Measurements from ENCODE around the gene CACNA1C. TPM values are rescaled to one million over a fixed set of nuclear protein-coding genes. Genes with fewer than 3 reads are reported as not detected.

The CACNA1C gene
- total RNA-seq, 1 donor from 2014 or later, result 1.6 TPM

- TF ChIP-seq, protein P1, sequence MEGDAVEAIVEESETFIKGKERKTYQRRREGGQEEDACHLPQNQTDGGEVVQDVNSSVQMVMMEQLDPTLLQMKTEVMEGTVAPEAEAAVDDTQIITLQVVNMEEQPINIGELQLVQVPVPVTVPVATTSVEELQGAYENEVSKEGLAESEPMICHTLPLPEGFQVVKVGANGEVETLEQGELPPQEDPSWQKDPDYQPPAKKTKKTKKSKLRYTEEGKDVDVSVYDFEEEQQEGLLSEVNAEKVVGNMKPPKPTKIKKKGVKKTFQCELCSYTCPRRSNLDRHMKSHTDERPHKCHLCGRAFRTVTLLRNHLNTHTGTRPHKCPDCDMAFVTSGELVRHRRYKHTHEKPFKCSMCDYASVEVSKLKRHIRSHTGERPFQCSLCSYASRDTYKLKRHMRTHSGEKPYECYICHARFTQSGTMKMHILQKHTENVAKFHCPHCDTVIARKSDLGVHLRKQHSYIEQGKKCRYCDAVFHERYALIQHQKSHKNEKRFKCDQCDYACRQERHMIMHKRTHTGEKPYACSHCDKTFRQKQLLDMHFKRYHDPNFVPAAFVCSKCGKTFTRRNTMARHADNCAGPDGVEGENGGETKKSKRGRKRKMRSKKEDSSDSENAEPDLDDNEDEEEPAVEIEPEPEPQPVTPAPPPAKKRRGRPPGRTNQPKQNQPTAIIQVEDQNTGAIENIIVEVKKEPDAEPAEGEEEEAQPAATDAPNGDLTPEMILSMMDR (conservative IDR thresholded peaks at IDR 0.05), result no peak
- Mint-ChIP-seq H3K4me1 (no peaks in the 10 kb centered on the region), H3K4me3 (no peak overlapping the region), H3K27me3 (ENCODE audit: low read depth) (no peaks in the 10 kb centered on the region), H3K36me3 (ENCODE audit: low read depth) (peaks cover 6% of the 10 kb centered on the region), H3K27ac (ENCODE audit: unreplicated experiment) (no peak overlapping the region), H3K9me3 (peaks cover 5% of the 10 kb centered on the region)
- no peak for DNase-seq (ENCODE audit: low read depth, low spot score)
Observed at GRCh38 chr12:2259369-2259768, 206.6 kb downstream of the CACNA1C start.

DNA sequence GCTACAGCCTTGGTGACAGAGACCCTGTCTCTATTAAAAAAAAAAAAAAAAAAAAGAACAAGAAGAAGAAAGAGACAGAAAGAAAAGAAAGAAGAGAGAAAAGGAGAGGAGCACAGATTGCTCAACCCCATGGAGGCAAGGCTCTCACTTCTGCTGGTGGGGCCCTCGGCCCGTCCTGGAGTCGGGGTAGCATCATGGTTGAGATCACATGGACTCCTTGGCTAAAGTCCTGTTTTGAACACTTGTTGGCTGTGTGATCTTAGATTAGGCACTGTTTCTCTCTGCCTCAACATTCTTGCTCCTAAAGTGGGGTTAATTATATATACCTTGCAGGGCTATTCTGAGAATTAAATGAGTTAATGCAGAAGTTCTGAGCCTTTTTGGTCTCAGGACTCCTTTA is 207.7 kb downstream of the CACNA1C start:
- Mint-ChIP-seq H3K27ac (ENCODE audit: unreplicated experiment) (no peak overlapping the region), H3K9me3 (peaks cover 5% of the 10 kb centered on the region), H3K4me1 (no peaks in the 10 kb centered on the region), H3K4me3 (no peak overlapping the region), H3K27me3 (ENCODE audit: low read depth) (no peaks in the 10 kb centered on the region), H3K36me3 (ENCODE audit: low read depth) (peaks cover 6% of the 10 kb centered on the region)
- no peak for DNase-seq (ENCODE audit: low read depth, low spot score)
- TF ChIP-seq, protein P1 (conservative IDR thresholded peaks at IDR 0.05), result no peak

DNA sequence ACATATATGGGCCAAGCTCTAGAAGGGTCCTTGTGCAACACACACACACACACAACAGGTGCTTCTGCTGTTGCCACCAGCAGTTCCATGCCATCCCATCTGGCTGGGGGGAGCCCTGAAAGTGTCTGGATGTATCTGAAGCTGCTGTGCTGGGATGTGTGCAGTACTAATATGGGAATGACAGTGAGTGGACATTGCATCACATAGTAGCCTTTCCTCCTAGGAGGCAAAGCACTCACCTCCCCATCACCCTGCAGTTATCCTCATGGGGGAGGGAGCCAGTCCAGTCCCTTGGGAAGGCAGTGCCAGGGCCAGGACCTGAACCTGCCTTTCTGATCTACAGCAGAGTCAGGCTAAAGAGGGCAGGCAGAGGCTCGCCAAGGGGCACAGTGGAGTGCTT is 208.9 kb downstream of the CACNA1C start:
- Mint-ChIP-seq H3K36me3 (ENCODE audit: low read depth) (no peaks in the 10 kb centered on the region), H3K9me3 (no peaks in the 10 kb centered on the region), H3K4me3 (no peak overlapping the region), H3K4me1 (peaks cover 4% of the 10 kb centered on the region), H3K27ac (ENCODE audit: unreplicated experiment) (no peak overlapping the region), H3K27me3 (ENCODE audit: low read depth) (no peaks in the 10 kb centered on the region)
- no peak for DNase-seq (ENCODE audit: low read depth, low spot score)
- TF ChIP-seq, protein P1 (conservative IDR thresholded peaks at IDR 0.05), result no peak

GRCh38 chr12:2262449-2262848 is 209.7 kb downstream of the CACNA1C start:
- H3K27me3 Mint-ChIP-seq (ENCODE audit: low read depth), result no peaks in the 10 kb centered on the region
- H3K36me3 Mint-ChIP-seq (ENCODE audit: low read depth), result no peaks in the 10 kb centered on the region
- TF ChIP-seq, protein P1 (conservative IDR thresholded peaks at IDR 0.05), result no peak
- no peak for DNase-seq (ENCODE audit: low read depth, low spot score)
- H3K4me3 Mint-ChIP-seq, result no peak overlapping the region
- no peak overlapping the region for H3K27ac Mint-ChIP-seq (ENCODE audit: unreplicated experiment)
- peaks cover 7% of the 10 kb centered on the region for H3K4me1 Mint-ChIP-seq
- H3K9me3 Mint-ChIP-seq, result no peaks in the 10 kb centered on the region

DNA sequence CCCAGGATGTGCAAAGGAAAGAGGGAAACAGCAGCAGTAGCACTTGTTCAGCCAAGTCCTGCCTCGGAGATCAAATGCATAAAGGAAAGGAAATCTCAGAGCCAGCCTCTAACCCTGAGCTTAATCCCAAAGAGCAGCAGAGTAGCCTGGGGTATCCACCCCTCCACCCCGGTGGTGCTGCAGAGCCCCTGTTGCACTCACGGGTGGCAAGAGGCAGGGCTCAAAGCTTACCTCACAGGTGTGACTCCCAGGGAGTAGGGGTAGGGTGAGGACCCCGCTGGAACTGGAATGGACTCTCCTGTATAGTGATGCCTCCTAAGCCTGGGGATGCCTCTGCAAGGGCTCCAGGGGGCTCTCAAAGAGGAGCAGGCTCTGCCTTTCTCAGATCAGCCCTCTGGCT is 211.1 kb downstream of the CACNA1C start:
- Mint-ChIP-seq H3K27me3 (ENCODE audit: low read depth) (no peaks in the 10 kb centered on the region), H3K36me3 (ENCODE audit: low read depth) (no peaks in the 10 kb centered on the region), H3K9me3 (no peaks in the 10 kb centered on the region), H3K4me1 (peaks cover 7% of the 10 kb centered on the region), H3K4me3 (no peak overlapping the region), H3K27ac (ENCODE audit: unreplicated experiment) (no peak overlapping the region)
- DNase-seq (ENCODE audit: low read depth, low spot score), result no peak
- TF ChIP-seq, protein P1 (conservative IDR thresholded peaks at IDR 0.05), result no peak
